Panc1 (cell line): ENCODE data around the gene PSMF1. TPM values are rescaled to one million over a fixed set of nuclear protein-coding genes. Genes with fewer than 3 reads are reported as not detected.

Experiments
- ATAC-seq: fragments of 200-7000 bp; cut with Tn5 transposase; 2 replicates; pipeline ENCODE4 v1.9.1; 2020; ENCODE audit warnings: mild to moderate bottlenecking, moderate library complexity
- BruUV-seq: library from RNA; stranded (reverse); fragments of 400-500 nt; replicated peaks from 2 replicates; lab custom pipeline; 2021; lab: Mats Ljungman, UMichigan
- CTCF ChIA-PET: fragments of 300-600 bp; sonication (Branson Sonifier 250); formaldehyde crosslinking; loops from one replicate; lab custom pipeline; 2022; ENCODE audit warnings: antibody characterized with exemption; lab: Charles Lee
- POLR2A ChIA-PET: fragments of 300-600 bp; sonication (Branson Sonifier 250); formaldehyde crosslinking; loops from one replicate; lab custom pipeline; 2022; ENCODE audit warnings: antibody characterized with exemption; lab: Charles Lee
- DNase-seq: peaks from one replicate; pipeline ENCODE4 v3.0.0-alpha.2; 2010; ENCODE audit warnings: low read depth, low spot score
- H3K27ac ChIP-seq: 2 replicates; pipeline ENCODE4 v1.5.1; 2011; ENCODE audit warnings: mild to moderate bottlenecking, low read length, inconsistent platforms
- H3K27me3 ChIP-seq: fragments of 200-500 bp; sonication (Bioruptor generic); 2 replicates; pipeline ENCODE4 v1.6.0; 2014; ENCODE audit warnings: low read length, inconsistent platforms; ENCODE audit not compliant: control insufficient read depth, insufficient read depth
- H3K36me3 ChIP-seq: fragments of 200-500 bp; sonication (Bioruptor generic); 2 replicates; pipeline ENCODE4 v1.5.1; 2014; ENCODE audit warnings: inconsistent platforms, mild to moderate bottlenecking, low read length, moderate library complexity; ENCODE audit not compliant: control insufficient read depth, insufficient read depth
- H3K4me1 ChIP-seq: 2 replicates; pipeline ENCODE4 v1.5.1; 2011; ENCODE audit warnings: inconsistent platforms, mild to moderate bottlenecking, low read length, moderate library complexity; ENCODE audit not compliant: control insufficient read depth, insufficient read depth
- H3K4me3 ChIP-seq, 2 experiments: 2 replicates each; pipeline ENCODE4 v1.5.1; 2011 to 2012; ENCODE audit warnings: low read depth in 2 of 2, low read length in 2 of 2, mild to moderate bottlenecking in 2 of 2, inconsistent platforms in 1 of 2, moderate library complexity in 1 of 2
- H3K9me3 ChIP-seq: fragments of 200-500 bp; sonication (Bioruptor generic); 2 replicates; pipeline ENCODE4 v1.5.1; 2014; ENCODE audit warnings: low read depth, mild to moderate bottlenecking, inconsistent platforms, low read length, moderate library complexity; ENCODE audit not compliant: control insufficient read depth, insufficient read depth
- POLR2AphosphoS5 ChIP-seq: IDR thresholded peaks from 2 replicates; pipeline ENCODE4 v1.6.1; 2012; ENCODE audit warnings: mild to moderate bottlenecking, low read depth, low read length, moderate library complexity
- SIN3A ChIP-seq: IDR thresholded peaks from 2 replicates; pipeline ENCODE4 v1.6.1; 2012; ENCODE audit warnings: low read depth, mild to moderate bottlenecking, low read length, moderate library complexity, borderline replicate concordance; ENCODE audit not compliant: insufficient read depth
- TCF7L2 ChIP-seq: IDR thresholded peaks from 2 replicates; pipeline ENCODE4 v1.6.1; 2011; ENCODE audit warnings: mild to moderate bottlenecking, low read depth, low read length, inconsistent platforms
- in situ Hi-C: cut with HindIII; loops from 2 replicates; pipeline ENCODE4 v1.10.0; 2016; ENCODE audit warnings: low sequenced_read_pairs, low pct_unique_long_range_greater_than_20kb
- intact Hi-C: fragments of 100-400 bp; cut with micrococcal nuclease; formaldehyde crosslinking; loops from one replicate; pipeline ENCODE4 v1.10.0; 2022; ENCODE audit not compliant: unreplicated experiment
- total RNA-seq: library from RNA; stranded (reverse); gene quantifications from one replicate; pipeline ENCODE4 v1.2.1, GENCODE V29; 2021; ENCODE audit not compliant: unreplicated experiment
- TF ChIP-seq, protein P1 (sequence below): fragments of 450-650 bp; IDR thresholded peaks from 2 replicates; pipeline ENCODE4 v1.5.1; 2017; ENCODE audit warnings: mild to moderate bottlenecking
- TF ChIP-seq, protein P2 (sequence below), 2 experiments: IDR thresholded peaks; 2 replicates each; pipeline ENCODE4 v1.6.1; 2011 to 2012; ENCODE audit warnings: low read depth in 2 of 2, control low read depth in 1 of 2, low read length in 1 of 2, mild to moderate bottlenecking in 1 of 2, moderate library complexity in 1 of 2; ENCODE audit not compliant: insufficient read depth in 1 of 2

Gene PSMF1
- total RNA-seq, 1 experiment from 2014 or later, result 161 TPM

DNA sequence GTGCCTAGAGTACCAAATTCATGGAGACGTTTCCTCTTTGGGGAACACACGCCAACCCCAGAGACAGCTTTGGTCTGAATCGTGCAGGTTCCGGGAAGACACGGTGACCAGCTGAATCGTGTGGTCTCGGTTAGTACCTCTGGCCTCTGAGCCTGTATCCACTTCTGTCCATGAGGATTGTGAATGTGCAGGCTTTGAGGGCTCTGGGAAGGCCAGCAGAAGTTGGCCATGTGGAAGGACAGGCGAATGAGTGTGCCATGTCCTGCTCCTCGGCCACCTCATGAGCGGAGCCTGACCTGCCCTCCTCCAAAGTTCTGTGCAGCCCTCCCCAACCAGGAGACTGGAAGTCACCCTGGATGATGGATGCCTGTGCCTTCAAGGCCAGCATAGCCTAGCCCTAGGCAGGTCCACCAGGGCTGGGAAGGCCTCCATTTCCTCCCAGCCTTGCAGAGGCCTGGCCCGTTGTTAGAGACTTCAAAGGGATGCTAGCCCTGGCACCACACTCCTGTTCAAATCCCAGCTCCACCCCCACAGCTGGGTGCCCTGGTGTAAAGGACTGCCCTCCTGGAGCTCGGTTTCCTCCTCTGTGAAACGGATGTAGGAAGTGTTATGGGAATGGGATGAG, 68.1 kb downstream of the PSMF1 start:
- TF ChIP-seq SIN3A (no peak), POLR2AphosphoS5 (no peak), TCF7L2 (no peak)
- TF ChIP-seq, protein P1, sequence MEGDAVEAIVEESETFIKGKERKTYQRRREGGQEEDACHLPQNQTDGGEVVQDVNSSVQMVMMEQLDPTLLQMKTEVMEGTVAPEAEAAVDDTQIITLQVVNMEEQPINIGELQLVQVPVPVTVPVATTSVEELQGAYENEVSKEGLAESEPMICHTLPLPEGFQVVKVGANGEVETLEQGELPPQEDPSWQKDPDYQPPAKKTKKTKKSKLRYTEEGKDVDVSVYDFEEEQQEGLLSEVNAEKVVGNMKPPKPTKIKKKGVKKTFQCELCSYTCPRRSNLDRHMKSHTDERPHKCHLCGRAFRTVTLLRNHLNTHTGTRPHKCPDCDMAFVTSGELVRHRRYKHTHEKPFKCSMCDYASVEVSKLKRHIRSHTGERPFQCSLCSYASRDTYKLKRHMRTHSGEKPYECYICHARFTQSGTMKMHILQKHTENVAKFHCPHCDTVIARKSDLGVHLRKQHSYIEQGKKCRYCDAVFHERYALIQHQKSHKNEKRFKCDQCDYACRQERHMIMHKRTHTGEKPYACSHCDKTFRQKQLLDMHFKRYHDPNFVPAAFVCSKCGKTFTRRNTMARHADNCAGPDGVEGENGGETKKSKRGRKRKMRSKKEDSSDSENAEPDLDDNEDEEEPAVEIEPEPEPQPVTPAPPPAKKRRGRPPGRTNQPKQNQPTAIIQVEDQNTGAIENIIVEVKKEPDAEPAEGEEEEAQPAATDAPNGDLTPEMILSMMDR, result no peak
- TF ChIP-seq, protein P2, sequence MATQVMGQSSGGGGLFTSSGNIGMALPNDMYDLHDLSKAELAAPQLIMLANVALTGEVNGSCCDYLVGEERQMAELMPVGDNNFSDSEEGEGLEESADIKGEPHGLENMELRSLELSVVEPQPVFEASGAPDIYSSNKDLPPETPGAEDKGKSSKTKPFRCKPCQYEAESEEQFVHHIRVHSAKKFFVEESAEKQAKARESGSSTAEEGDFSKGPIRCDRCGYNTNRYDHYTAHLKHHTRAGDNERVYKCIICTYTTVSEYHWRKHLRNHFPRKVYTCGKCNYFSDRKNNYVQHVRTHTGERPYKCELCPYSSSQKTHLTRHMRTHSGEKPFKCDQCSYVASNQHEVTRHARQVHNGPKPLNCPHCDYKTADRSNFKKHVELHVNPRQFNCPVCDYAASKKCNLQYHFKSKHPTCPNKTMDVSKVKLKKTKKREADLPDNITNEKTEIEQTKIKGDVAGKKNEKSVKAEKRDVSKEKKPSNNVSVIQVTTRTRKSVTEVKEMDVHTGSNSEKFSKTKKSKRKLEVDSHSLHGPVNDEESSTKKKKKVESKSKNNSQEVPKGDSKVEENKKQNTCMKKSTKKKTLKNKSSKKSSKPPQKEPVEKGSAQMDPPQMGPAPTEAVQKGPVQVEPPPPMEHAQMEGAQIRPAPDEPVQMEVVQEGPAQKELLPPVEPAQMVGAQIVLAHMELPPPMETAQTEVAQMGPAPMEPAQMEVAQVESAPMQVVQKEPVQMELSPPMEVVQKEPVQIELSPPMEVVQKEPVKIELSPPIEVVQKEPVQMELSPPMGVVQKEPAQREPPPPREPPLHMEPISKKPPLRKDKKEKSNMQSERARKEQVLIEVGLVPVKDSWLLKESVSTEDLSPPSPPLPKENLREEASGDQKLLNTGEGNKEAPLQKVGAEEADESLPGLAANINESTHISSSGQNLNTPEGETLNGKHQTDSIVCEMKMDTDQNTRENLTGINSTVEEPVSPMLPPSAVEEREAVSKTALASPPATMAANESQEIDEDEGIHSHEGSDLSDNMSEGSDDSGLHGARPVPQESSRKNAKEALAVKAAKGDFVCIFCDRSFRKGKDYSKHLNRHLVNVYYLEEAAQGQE (IDR thresholded peaks at IDR 0.05; ENCODE audit: insufficient read depth in 1 of 2, low read depth in 2 of 2, low read length in 1 of 2), result no peak
- in situ Hi-C loops (no loop called here), intact Hi-C loops (no loop called here)
- ChIA-PET CTCF (no interaction called here), POLR2A (no interaction called here)
- Histone ChIP-seq H3K27me3 (peaks cover 14% of the 10 kb centered on the region), H3K36me3 (no peaks in the 10 kb centered on the region), H3K4me1 (peaks cover 3% of the 10 kb centered on the region; the same call in 1 of the 2 replicates), H3K4me3 (no peak overlapping the region), H3K9me3 (no peaks in the 10 kb centered on the region), H3K27ac (no peak overlapping the region)
- BruUV-seq, result no TSS peak
- ATAC-seq (no peak), DNase-seq (no peak)

DNA sequence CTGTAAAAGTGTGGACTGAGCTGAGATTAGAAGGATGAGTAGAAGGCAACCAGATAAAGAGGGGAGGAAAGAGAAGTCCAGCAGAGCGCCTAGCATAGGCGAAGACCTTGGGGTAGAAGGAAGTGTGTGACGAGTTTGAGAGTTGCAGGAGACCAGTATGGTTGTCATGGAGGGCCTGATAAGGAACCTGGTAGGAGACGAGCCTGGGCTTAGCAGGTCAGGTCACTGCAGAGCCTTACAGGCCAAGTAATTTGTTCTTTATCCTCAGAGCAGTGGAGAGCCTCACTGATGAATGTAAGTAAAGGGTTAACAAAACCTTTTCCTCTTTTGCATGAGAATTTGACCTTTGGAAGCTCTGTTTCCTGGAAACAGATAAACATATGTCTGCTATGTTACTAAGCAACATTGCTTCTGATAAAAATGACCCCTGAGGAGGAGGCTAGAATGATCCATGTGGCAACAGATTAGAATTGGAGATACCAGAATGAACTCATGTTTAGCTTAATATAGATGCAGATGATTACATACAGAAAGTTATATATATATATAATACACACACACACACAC, 69.3 kb downstream of the PSMF1 start:
- peaks cover 16% of the 10 kb centered on the region for H3K27me3 ChIP-seq
- intact Hi-C loops, result no loop called here
- no peak overlapping the region for H3K27ac ChIP-seq
- ChIA-PET CTCF (no interaction called here), POLR2A (no interaction called here)
- no peaks in the 10 kb centered on the region for H3K9me3 ChIP-seq
- DNase-seq (no peak), ATAC-seq (no peak)
- BruUV-seq, result no TSS peak
- no peaks in the 10 kb centered on the region for H3K36me3 ChIP-seq
- no peak overlapping the region for H3K4me3 ChIP-seq
- in situ Hi-C loops, result no loop called here
- peaks cover 3% of the 10 kb centered on the region; the same call in 1 of the 2 replicates for H3K4me1 ChIP-seq
- TF ChIP-seq, protein P1, result no peak
- TF ChIP-seq SIN3A, result no peak
- TF ChIP-seq, protein P2 (IDR thresholded peaks at IDR 0.05; ENCODE audit: insufficient read depth in 1 of 2, low read depth in 2 of 2, low read length in 1 of 2), result no peak
- TF ChIP-seq TCF7L2, result no peak
- no peak for TF ChIP-seq POLR2AphosphoS5
